Lower lobe of right lung (tissue), 2 donors: ENCODE measurements around the gene ADGRF4. TPM values are rescaled to one million over a fixed set of nuclear protein-coding genes. Genes with fewer than 3 reads are reported as not detected.

Experiments
- ATAC-seq, 2 donors: fragments of 200-7000 bp; cut with Tn5 transposase; one replicate each; pipeline ENCODE4 v1.9.1; 2020 to 2022; ENCODE audit warnings: mild to moderate bottlenecking in 2 of 2, moderate library complexity in 2 of 2
- DNase-seq: peaks from one replicate; pipeline ENCODE4 v3.0.0-alpha.2; 2020
- H3K27ac ChIP-seq: fragments of 200-600 bp; one replicate; pipeline ENCODE4 v1.8.0; 2022
- H3K27me3 ChIP-seq: fragments of 200-600 bp; one replicate; pipeline ENCODE4 v1.8.0; 2022; ENCODE audit warnings: low read depth
- H3K36me3 ChIP-seq: fragments of 200-600 bp; one replicate; pipeline ENCODE4 v1.8.0; 2022; ENCODE audit warnings: mild to moderate bottlenecking
- H3K4me1 ChIP-seq: fragments of 200-600 bp; one replicate; pipeline ENCODE4 v1.8.0; 2022
- H3K4me3 ChIP-seq: fragments of 200-600 bp; one replicate; pipeline ENCODE4 v1.8.0; 2022; ENCODE audit warnings: mild to moderate bottlenecking
- H3K9me3 ChIP-seq: fragments of 200-600 bp; one replicate; pipeline ENCODE4 v1.8.0; 2022
- intact Hi-C: fragments of 100-400 bp; cut with DNase I; formaldehyde crosslinking; loops from one replicate; pipeline ENCODE4 v1.11.0; 2022
- total RNA-seq: library from RNA; stranded (reverse); fragmentation: NEBNext Ultra II Directional; extraction: Animal tissue kit (Norgen Biotek cat#: 25700); gene quantifications from one replicate; pipeline ENCODE4 v1.2.1, GENCODE V29; 2021
- TF ChIP-seq, protein P1 (sequence below): fragments of 200-600 bp; IDR thresholded peaks from one replicate; pipeline ENCODE4 v1.8.0; 2022; ENCODE audit warnings: antibody characterized with exemption, mild to moderate bottlenecking
- donor health status: DM: no; HTN: yes; CAD: no; lungs with severe emphysema.

The ADGRF4 gene
- total RNA-seq, 1 donor from 2014 or later = not detected

GRCh38 chr6:47670851-47671250 lies 27.5 kb upstream of the ADGRF4 start:
- H3K4me1 ChIP-seq = no peaks in the 10 kb centered on the region
- TF ChIP-seq, protein P1, sequence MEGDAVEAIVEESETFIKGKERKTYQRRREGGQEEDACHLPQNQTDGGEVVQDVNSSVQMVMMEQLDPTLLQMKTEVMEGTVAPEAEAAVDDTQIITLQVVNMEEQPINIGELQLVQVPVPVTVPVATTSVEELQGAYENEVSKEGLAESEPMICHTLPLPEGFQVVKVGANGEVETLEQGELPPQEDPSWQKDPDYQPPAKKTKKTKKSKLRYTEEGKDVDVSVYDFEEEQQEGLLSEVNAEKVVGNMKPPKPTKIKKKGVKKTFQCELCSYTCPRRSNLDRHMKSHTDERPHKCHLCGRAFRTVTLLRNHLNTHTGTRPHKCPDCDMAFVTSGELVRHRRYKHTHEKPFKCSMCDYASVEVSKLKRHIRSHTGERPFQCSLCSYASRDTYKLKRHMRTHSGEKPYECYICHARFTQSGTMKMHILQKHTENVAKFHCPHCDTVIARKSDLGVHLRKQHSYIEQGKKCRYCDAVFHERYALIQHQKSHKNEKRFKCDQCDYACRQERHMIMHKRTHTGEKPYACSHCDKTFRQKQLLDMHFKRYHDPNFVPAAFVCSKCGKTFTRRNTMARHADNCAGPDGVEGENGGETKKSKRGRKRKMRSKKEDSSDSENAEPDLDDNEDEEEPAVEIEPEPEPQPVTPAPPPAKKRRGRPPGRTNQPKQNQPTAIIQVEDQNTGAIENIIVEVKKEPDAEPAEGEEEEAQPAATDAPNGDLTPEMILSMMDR = no peak
- no peaks in the 10 kb centered on the region for H3K9me3 ChIP-seq
- H3K36me3 ChIP-seq = no peaks in the 10 kb centered on the region
- DNase-seq (no peak), ATAC-seq (no peak)
- no peak overlapping the region for H3K4me3 ChIP-seq
- H3K27me3 ChIP-seq = no peaks in the 10 kb centered on the region
- intact Hi-C loops = no loop called here
- H3K27ac ChIP-seq = no peak overlapping the region

- intact Hi-C loops = no loop called here
- H3K36me3 ChIP-seq = no peaks in the 10 kb centered on the region
- H3K27ac ChIP-seq = no peak overlapping the region
- no peaks in the 10 kb centered on the region for H3K27me3 ChIP-seq
- TF ChIP-seq, protein P1 = no peak
- no peak for DNase-seq
- ATAC-seq = no peak
- H3K9me3 ChIP-seq = no peaks in the 10 kb centered on the region
- no peak overlapping the region for H3K4me3 ChIP-seq
- H3K4me1 ChIP-seq = no peaks in the 10 kb centered on the region
Measured at GRCh38 chr6:47671777-47672176, 26.6 kb upstream of the ADGRF4 start.

- ATAC-seq = no peak
- H3K4me1 ChIP-seq = no peaks in the 10 kb centered on the region
- DNase-seq = no peak
Measured at GRCh38 chr6:47672816-47673215, 25.6 kb upstream of the ADGRF4 start.

DNA sequence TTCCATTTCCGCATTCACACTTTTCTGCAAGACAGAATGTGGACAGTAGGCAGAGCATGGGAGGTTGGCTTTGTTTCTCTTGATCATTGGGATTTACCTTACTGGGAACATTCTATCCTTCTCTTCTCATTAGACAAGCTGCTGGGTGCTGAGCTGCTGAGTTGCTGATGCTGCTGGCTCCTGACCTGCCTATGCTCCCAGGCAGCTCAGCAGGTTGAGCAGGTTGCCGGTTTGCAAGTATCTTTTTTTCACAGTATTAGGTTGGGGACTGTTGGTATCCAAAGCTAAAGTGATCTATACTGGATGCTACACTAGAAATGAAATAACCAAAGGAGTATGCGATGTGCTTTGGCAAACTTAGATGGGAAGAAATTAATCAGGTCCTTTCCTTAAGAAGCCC lies 23.7 kb upstream of the ADGRF4 start:
- Histone ChIP-seq H3K4me3 (no peak overlapping the region), H3K27me3 (no peaks in the 10 kb centered on the region), H3K27ac (no peak overlapping the region), H3K4me1 (no peaks in the 10 kb centered on the region), H3K36me3 (no peaks in the 10 kb centered on the region), H3K9me3 (no peaks in the 10 kb centered on the region)
- DNase-seq (no peak), ATAC-seq (no peak)
- TF ChIP-seq, protein P1 = no peak
- intact Hi-C loops = no loop called here

More at GRCh38 chr6:47672816-47673215, 25.6 kb upstream of the ADGRF4 start:
- Histone ChIP-seq H3K36me3 (no peaks in the 10 kb centered on the region), H3K27ac (no peak overlapping the region), H3K9me3 (no peaks in the 10 kb centered on the region), H3K4me3 (no peak overlapping the region), H3K27me3 (no peaks in the 10 kb centered on the region)
- intact Hi-C loops = no loop called here
- TF ChIP-seq, protein P1 = no peak

DNA sequence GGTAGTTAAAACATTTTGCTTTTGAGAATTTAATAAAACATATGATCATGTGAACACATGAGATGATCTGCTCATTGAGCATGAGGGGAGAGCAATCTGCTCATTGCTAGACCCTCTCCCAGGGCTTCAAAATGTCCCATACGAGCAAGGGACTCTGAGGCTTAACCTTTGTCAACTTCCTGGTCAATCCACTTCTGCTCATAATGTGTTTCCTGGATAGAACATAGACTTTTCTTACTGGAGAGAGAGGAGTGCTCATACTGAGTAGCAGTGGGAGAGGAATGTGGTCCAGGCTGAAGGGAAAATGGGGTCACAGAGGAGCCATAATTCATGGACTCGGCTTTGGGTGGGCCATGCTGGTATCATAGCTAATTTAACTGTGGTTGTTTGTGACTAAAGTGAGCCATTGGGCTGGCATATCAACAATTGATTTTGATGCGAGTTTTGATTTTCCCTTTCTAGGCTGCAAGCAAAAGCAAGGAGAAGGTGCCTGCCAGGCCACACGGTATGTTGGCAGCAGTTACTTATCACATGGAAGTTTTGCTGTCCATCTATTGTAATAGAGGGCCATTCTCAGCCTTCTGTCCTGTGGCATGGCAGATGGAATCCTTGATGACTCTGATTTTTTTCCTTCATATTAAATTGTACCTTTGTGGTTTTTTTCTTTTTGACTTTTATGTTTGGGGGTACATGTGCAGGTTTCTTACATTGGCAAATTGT lies 20.8 kb upstream of the ADGRF4 start:
- TF ChIP-seq, protein P1 = no peak

More for the DNA sequence above, 20.8 kb upstream of the ADGRF4 start:
- Histone ChIP-seq H3K4me3 (no peak overlapping the region), H3K4me1 (no peaks in the 10 kb centered on the region), H3K27me3 (no peaks in the 10 kb centered on the region), H3K27ac (no peak overlapping the region), H3K36me3 (no peaks in the 10 kb centered on the region), H3K9me3 (no peaks in the 10 kb centered on the region)
- ATAC-seq (no peak), DNase-seq (no peak)
- intact Hi-C loops = no loop called here
